Measurements from ENCODE around the gene TRIM16.
"Not testable (repeated sequence)": the region's sequence is repeated elsewhere in the genome, so short reads cannot be mapped to it uniquely, and the experiment has no call there.

DNA sequence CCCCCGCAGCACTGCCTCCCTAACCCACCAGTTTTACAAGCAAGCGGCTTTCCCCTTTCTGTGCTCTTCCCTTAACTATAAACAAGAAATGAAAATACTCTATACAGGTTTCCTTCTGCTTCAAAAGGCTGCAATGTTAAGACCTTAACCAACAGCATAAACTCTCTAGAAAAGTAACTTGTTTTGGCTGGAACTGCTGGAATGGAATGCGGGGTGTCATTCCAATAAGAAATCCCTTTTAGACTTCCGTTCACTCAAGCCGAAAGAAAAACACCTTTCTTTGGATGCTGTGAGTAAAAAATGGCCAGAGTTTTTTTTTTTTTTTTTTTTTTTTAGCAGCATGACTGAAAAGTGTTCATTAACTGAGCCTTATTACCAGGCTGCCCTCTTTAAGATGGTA lies 92.1 kb downstream of the TRIM16 start:
- TF ChIP-seq POLR2AphosphoS5 (IDR thresholded peaks at IDR 0.05; ENCODE audit: borderline replicate concordance, low read depth, low read length); EZH2 (IDR thresholded peaks at IDR 0.05); FOXP2 (optimal IDR thresholded peaks at IDR 0.05; ENCODE audit: control extremely low read depth, extremely low read length, insufficient read depth): not testable (repeated sequence)

All from SK-N-MC (cell line).